ENCODE data around the gene MKS1.
A peak's percentile ranks its signal among the peaks of the same experiment; 100 is the strongest.

Gene MKS1

DNA sequence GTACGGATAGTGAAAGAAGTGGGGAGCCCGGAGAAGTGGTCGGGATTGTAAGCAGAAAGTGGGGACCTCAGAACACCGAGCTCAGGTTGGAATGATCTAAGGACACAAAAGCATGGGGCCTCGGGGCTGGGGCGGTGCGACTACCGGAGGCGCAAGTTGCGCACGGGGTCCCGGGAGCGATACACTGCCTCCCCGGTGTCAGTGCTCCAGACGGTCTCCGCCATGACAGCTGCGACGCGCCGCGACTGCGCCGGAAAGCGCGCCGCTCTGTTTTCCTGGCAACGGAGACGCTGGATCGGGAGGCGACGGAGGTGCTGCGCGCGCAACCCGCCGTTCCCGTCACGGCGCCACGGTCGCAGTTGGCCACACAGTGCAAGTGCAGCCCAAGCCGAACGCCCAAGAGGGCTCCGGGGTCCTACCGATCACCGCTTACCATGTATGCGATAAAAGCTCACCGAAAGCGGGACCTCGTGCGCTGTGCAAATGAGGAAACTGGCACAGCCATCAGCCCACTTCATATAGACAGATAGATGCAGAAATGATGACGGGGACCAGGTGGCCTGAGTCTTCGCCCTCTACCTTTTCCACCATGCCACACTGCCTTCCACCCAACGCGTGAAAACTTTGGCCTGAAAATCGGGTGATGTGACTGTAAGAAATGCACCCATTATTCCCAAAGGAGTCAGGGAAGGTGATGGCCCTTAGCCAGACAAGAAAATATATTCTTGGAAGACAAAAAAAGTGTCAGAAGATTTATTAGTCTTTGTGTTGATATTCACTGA is at the start of gene MKS1:
Gene MKS1 (minus strand): TSS at position 249 of the 782 bp plus-strand sequence. CDS start 25 bp downstream, at position 224.
- DNase-seq = peak; percentile 95

GRCh38 chr17:58268326-58268725 is 49.3 kb upstream of the MKS1 start:
- DNase-seq = no peak

- DNase-seq = no peak
Measured at GRCh38 chr17:58267347-58268324, 48.6 kb upstream of the MKS1 start.

DNA sequence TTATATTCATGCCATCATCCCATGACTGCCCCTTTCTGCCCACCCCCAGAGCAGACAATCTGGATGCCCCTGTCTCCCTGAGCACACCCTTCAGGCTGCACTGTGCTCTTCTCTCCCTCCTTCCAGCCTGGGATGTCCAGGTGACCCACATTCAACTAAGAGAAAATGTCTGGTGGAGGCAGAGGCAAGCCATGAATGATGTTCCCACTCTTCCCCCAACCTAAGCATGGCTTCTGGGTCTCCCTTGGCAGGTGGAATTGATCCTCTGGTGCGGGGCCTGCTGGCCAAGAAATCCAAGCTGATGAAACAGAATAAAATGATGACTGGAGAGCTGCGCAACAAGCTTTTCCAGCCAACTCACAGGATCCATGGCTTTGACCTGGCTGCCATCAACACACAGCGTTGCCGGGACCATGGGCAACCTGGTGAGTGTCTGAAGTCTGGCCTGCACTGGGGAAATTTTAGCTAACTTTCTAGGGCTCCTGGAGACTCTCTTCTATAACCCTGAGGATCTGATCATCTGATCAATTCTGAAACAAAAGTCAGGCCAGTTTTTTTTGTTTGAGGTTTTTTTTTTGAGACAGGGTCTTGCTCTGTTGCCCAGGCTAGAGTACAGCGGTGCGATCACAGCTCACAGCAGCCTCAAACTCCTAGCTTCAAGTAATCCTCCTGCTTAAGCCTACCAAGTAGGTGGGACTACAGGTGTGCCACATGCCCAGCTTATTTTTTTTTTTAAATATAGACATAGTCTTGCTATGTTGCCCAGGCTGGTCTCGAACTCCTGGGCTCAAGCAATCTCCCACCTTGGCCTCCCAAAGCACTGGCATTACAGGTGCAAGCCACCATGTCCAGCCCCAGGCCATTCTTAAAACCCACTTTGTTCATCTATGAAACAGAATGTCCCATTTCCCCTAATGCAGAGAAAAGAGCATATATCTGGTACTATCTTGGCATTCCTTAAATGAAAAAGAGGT is 47.1 kb upstream of the MKS1 start:
- DNase-seq = no peak

- DNase-seq = no peak
Measured at GRCh38 chr17:58265271-58265670, 46.2 kb upstream of the MKS1 start.

GRCh38 chr17:58264407-58265103 is 45.5 kb upstream of the MKS1 start:
- DNase-seq = no peak

DNA sequence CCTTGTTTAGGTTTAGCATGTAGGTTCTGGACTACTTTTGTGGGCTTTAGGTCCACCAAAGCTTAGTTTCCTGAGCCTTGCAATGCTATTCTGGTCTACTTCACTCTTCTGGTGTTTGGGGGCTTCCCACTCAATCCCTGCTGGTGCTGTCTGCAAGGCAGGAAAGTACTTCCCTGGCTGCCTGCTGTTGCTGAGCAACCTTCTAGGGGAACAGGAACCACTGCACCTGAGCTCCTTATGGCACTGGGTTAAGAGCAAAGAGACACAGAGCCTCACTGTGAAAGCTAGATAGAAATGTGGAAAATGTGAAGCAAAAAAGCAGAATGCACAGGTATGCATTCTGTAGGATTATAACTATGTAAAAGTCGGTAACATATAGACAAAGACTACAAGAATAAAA is 44.7 kb upstream of the MKS1 start:
- DNase-seq = no peak

GRCh38 chr17:58262149-58262548 is 43.1 kb upstream of the MKS1 start:
- DNase-seq = no peak

- DNase-seq = no peak
Measured at GRCh38 chr17:58254803-58255202, 35.7 kb upstream of the MKS1 start.

GRCh38 chr17:58253082-58253481 is 34.0 kb upstream of the MKS1 start:
- DNase-seq = no peak

DNA sequence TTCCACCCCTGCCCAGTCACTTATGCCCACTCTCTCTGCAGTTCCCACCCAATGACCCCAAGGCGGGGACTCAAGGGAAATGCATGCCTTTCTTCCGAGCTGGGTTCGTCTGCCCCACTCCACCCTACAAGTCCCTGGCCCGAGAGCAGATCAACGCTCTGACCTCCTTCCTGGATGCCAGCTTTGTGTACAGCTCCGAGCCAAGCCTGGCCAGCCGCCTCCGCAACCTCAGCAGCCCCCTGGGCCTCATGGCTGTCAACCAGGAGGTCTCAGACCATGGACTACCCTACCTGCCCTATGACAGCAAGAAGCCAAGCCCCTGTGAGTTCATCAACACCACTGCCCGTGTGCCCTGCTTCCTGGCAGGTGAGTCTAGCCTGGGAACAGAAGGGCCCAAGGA is 33.1 kb upstream of the MKS1 start:
- no peak for DNase-seq

DNA sequence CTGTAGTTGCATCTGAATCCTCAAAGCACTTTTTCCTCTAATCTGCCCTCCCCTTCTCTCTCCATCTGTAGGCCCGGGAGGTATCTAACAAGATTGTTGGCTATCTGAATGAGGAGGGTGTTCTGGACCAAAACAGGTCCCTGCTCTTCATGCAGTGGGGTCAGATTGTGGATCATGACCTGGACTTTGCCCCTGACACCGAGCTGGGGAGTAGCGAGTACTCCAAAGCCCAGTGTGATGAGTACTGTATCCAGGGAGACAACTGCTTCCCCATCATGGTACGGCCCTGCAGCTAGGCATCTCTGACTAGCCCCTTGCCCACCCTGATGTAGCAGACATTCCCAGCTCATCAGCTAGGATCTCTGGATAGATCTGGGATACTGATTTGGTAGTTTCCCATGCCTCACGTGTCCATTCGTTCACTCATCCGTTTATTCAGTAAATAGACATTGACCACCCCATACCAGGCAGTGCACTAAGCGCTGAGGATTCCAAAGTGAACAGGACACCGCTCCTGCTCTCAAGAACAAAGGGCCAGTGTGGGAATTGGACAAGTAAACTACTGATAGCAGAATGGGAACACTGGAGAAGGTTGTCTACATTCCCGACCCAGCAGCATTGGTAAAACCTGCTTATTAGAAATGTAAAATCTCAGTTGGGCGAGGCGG is 31.4 kb upstream of the MKS1 start:
- no peak for DNase-seq

DNA sequence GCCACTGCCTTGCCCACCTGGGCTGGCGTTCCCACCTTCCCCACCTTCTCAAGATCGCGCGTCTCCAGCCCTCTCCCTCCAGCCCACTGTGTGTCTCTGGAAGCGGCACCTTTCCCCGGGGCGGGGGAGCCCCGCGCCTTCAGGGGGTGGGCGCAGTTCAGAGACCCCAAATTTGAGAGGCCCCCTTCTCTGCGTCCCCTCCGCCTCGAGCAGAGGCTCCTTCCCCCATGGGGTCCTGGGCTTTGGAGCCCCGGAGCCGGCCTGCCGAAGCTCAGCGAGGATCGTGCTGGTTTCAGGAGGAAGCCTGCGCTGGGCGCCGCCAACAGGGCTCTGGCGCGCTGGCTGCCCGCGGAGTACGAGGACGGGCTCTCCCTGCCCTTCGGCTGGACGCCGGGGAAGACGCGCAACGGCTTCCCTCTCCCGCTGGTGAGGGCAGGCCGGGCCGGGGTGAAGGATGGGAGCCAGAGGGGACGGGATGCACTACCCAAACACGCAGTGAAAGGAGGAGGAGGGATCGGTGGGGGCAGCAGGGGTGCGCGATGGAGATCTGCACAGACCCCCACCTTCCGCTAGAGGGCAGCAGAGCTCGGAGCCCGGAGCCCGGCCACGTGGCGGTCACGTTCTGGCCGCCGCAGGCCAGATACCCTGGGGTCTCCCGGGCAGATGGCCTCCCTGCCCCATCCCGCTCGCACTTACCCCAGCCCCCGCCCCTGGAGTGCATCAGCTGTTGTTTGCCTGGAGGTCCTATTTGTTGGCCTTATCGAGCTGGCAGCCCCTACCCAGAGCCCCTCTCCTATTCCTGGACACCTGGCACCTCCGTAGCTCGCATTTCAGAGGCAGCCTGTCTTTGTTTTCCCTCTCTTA is 30.4 kb upstream of the MKS1 start:
- peak; percentile 28 for DNase-seq

DNA sequence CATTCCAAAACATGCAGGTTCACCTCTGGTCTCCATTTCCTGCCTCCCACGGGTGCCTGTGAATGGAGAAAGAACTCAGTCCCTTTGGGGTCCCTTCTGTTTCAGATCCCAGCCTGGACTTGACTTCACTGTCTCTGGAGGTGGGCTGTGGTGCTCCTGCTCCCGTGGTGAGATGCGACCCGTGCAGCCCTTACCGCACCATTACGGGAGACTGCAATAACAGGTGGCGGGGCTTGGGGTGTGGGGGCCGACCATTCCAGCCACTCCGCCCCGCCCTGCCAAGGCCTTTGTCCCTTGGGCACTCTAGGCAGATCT is 29.9 kb upstream of the MKS1 start:
- DNase-seq = no peak

GRCh38 chr17:58247511-58248363 is 28.7 kb upstream of the MKS1 start:
- DNase-seq = no peak

DNA sequence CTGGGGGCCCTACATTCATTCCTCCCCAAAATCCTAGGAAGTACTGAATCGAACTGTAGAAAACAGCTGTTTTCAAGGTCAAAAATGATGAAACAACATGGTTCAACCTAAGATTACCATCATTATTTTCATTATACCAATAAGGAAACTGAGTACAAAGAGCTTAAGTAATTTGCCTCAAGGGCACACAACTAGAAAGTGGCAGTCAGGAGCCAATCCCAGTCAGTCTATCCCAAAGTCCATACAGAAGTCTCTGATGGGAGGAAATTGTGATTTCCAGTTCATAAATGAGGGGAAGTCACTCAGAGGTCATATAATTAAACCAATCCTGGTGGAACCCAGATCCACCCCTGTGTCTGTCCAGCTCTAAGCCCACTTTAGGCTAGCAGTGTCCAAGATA is 27.7 kb upstream of the MKS1 start:
- DNase-seq = no peak

DNA sequence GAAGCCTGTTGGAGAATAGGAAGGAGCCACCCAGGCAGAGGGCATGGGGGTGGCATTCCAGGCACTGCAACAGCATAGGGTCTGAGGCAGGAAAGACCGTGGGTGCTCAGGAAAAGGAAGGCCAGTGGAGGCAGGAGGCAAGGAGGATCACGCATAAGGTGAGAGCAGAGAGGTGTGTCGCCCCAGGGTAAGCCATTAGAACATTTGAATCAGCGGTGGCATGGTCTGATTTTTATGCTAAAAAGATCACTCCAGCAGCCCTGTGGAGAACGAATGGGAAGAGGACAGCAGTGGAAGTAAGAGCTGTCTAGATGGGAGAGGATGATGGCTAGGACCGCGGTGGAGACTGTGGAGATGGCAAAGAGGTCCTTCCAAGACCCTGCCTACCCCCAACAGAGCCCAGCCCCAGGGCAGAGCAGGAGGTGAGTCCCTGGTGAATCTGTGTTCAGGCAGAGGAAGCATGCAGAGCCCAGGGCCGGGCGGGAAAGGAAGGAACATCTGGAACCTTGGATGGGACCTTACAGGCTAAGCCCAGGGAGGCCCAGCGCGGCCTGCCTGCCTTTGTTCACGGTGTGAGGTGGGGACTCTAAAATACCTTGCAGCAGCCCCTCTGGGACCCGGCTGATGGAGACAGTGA is 27.2 kb upstream of the MKS1 start:
- DNase-seq = no peak

DNA sequence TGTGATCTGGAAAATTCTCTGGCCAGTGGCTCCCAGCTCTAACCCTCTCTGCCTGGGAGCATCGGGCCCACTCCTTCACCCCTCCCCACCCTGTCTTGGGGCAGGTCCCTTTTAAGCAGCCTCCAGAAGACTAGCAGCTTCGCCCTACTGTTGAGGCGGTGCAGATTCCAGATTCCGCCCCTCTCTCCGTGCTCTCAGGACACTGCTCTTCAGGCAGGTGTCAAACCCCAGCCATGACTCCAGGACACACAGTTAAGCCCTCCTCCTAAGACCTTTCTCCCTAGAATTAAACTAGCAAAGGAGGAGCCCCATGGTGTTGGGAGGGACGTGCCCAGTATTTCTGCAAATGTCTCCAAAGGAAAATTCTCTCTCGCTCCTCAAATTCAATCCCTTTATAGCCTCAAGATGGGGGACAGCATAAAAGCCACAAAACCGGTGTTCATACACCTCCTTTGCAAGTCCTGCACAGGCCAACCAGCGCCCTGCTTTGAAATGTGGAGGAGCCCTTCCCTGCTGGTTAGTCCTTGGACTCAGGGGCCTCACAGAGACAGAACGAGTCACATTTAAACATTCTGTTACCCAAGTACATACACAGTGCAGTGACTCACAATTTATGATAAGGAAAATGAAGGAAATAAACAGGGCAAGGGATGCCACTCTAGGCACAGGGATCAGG is 26.5 kb upstream of the MKS1 start:
- DNase-seq = no peak

GRCh38 chr17:58244963-58245362 is 25.9 kb upstream of the MKS1 start:
- DNase-seq = no peak

All from NCI-H774 (cell line).